ENCODE data around the gene UBR1.

The UBR1 gene

DNA sequence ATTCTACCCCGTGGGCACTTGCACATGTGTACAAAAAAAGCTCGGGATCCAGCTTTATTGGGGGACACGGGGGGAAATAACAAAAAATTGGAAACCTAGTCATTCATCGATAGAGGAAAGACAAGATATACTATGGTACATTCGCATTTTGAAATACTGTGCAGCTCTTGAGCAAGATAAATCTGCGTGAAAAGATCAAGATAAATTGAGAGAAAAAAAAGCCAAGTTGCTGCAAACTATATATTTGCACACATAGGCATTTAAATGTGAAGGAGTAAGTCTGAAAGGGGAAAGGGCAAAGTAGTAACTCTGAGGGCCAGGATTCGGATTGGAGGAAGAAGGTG lies 620 bp upstream of the UBR1 start:
- DNase-seq = no peak

DNA sequence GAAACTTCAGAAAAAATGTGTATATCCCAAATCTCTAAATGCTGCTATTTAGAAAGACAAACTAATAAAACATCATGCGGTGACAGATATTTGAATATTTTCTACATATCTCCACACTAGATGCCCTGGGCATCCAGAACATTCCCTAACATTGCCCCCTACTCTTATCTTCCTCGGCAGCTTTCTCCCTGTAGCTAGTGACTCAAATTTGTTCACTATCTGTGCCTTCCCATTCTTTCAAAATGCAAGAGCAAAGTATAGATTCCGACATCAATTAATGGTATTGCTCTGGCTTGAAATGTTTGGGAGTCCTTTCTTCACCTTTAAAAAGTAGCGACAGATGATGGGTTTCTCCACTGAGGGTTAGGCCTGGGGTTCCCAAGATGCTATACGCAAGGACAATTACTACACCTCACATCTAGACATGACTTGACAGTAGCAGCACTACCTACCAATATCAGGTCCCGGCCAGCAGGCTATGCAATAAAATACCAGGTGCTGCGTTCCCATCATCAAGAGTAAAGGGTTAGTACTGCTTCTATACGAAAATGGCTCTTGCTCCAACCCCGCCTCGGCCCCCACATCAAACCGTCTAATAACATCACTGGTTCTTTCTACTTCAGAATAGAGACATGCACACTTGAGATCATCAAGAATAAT lies 631 bp downstream of the UBR1 start:
- peak; percentile 1 to 8 for DNase-seq

DNA sequence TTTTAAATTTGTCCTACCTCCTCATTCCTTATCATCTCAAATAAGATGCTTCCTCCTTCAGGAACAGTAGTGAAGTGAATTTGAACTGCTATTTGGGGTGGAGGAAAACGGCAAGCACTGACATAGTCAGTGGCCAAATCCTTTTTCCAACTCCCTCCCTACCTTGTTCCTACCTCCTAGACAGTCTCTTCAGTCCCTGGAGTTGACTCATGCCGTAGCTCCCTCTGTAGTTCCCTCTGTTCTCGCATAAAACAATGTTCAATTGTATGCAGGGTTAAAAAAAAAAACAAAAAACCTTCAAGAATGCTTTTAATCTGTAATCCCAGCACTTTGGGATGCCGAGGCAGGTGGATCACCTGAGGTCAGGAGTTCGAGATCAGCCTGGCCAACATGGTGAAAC lies 1.4 kb downstream of the UBR1 start:
- no peak for DNase-seq

DNA sequence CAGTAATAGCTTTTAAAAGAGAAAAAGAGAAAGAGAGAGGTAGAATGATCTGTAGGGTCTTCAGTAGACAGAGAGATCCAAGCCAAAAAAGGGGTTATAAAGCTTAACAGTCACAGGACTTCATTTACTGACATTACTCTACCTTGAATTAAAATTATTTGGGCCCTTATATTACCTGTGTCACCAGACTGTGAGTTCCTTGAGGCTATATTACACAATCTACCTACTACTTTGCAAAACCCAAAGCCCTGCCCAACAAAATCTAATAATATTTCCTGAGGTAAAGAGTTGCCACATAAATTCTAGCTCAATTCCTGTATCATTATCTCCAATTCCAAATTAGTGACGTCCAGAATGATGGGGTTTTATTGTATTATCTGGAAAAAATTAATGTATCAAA lies 1.9 kb downstream of the UBR1 start:
- DNase-seq = no peak

DNA sequence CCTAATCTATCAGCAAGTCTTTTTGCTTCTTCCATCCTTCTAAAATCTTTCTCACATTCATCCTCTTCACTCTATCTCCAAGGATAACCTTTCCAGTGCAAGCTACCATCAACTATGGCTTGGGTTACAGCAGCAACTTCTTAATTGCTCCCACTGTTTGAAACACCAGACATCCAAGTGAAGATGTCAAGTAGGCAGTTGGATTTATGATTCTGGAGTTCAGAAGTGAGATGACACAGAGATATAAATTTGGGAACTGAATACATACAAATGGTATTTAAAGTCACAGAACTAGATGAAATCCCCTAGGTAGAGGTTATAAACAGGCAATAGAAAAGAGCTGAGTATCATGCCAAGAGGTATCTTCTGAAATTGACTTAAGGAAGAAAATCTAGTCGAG lies 3.7 kb downstream of the UBR1 start:
- no peak for DNase-seq

DNA sequence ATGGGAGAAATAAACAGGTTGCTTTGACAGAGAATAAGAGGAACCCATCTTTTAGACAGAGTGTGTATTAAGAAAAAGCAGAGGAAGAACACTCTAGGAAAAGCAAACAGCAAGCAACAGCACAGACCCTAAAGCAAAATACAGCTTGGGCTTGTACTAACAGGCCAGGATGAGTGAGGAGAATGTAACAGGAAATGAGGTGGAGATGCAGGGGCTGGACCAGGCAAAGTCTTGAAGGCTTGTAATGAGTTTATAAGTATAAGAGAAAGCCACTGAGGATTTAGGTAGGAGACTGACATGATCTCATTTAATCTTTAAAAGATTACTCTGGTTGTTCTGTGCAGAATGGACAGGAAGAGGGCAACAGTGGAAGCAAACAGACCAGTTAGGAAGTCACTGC lies 4.9 kb downstream of the UBR1 start:
- no peak for DNase-seq

- no peak for DNase-seq
Observed at GRCh38 chr15:43099105-43099845, 6.6 kb downstream of the UBR1 start.

- DNase-seq = no peak
Observed at GRCh38 chr15:43096411-43096810, 9.4 kb downstream of the UBR1 start.

GRCh38 chr15:43095708-43096347 lies 10.0 kb downstream of the UBR1 start:
- no peak for DNase-seq

- no peak for DNase-seq
Observed at GRCh38 chr15:43095243-43095642, 10.6 kb downstream of the UBR1 start.

DNA sequence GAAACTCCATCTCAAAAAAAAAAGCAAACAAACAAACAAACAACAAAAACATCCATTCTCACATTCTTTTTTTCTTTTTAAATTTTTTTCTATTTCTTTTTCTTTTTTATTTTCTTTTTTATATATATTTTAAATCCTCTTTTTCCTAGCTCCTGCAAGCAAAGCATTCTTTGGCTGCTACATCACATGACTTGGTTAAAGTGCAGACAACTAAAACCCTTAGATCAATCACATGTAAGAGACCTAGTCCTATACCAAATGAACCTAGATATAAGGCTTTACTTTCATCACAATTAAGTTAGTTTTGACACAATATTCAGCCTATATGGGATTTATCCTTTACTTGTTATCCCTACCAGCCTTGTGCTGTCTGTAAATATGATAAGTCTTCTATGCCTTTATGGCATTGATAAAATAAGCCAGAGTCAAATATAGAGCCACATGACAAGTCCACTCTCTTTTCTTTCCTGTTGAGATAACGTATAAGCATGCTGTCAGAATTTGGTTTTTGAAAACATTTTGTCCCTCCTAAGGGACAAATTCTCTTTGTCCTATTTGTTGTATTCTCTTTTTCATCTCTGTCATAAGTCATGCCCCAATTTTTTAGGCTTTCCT lies 11.3 kb downstream of the UBR1 start:
- DNase-seq = no peak

DNA sequence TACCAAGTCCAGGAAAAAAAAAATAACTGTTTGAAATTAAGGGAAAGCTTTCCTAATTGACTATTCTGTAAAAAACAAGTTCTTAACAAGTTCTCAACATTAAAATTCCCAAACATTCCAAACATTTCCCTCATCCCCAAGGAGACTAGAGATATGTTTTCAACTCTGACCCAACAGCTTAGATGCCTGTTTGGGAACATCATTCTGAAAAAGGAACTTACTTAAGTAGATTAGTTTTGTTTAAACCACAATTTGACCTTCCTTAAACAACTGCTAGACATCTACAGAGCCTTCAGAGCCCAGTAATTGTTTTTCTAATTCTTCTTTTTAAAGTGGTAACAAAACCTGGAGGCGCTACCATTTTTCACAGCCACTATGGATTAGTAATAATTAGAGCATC lies 12.8 kb downstream of the UBR1 start:
- no peak for DNase-seq

- DNase-seq = no peak
Observed at GRCh38 chr15:43091859-43092258, 14.0 kb downstream of the UBR1 start.

GRCh38 chr15:43086551-43086950 lies 19.3 kb downstream of the UBR1 start:
- DNase-seq = no peak

DNA sequence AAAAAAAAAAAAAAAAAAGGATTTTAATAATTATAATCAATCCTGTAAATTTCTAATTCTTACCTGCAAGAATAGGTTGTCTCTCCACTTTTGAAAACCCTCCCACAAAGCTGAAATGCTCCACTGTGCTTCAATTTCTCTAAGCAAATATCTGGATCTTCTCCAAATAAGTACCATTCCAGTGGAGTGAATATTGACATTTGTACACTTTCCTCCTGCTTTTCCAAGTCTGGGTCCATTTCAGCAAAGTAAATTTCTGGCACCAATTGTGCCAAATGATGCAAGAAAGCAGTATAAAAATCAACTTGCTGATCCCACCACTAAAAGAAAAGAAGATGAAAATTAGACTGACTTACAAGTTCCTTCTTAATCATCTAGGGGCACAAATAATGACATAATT lies 19.9 kb downstream of the UBR1 start:
- DNase-seq = no peak

GRCh38 chr15:43082509-43082908 lies 23.3 kb downstream of the UBR1 start:
- no peak for DNase-seq

DNA sequence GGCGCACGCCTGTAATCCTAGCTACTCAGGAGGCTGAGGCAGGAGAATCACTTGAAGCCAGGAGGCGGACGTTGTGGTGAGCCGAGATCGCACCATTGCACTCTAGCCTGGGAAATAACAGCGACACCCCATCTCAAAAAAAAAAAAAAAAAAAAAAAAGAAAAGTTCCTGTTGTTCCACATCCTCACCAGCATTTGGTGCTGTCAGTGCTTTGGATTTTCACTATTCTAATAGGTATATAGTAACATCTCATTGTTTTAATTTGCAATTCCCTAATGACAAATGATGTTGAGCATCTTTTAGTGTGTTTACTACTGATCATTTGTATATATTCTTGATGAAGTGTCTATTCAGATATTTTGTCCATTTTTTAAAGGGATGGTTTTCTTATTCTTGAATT lies 24.6 kb downstream of the UBR1 start:
- DNase-seq = no peak

GRCh38 chr15:43071451-43071850 lies 34.4 kb downstream of the UBR1 start:
- no peak for DNase-seq

DNA sequence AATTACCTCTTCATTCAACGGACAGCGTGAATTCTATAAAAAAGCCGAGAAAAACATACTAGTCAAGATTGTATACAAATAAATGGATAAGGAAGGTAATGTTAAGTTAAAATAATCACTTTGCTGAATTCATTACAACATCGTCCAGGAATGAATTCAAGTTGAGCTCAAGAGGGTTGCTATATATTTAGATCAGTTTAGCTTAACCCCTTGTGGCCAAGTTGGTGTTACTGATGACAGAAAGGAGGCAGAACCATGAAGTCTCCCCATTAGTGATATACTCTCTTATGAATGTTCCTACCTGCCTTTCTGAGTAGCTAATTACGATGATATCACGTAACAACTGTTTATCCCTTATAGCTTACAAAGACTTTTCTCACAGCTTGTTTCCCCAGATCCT lies 34.9 kb downstream of the UBR1 start:
- no peak for DNase-seq

DNA sequence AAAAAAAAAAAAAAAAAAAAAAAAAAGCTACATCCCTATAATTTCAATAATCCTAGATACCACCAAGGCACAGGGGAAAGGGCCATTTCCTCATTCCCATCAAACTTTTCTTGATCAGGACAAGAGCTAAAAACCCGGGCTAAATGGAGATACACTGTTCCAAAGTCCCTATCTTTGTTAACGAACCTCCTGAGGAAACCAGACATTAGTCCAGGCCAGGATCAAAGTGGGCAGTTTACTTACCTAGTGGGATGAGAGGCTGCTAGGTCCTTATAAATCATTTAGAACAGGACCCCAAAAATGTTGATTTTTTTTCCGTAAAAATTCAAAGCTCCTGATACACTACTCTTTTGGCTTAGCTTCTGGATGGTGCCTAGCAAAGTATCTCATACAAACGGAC lies 35.6 kb downstream of the UBR1 start:
- no peak for DNase-seq

DNA sequence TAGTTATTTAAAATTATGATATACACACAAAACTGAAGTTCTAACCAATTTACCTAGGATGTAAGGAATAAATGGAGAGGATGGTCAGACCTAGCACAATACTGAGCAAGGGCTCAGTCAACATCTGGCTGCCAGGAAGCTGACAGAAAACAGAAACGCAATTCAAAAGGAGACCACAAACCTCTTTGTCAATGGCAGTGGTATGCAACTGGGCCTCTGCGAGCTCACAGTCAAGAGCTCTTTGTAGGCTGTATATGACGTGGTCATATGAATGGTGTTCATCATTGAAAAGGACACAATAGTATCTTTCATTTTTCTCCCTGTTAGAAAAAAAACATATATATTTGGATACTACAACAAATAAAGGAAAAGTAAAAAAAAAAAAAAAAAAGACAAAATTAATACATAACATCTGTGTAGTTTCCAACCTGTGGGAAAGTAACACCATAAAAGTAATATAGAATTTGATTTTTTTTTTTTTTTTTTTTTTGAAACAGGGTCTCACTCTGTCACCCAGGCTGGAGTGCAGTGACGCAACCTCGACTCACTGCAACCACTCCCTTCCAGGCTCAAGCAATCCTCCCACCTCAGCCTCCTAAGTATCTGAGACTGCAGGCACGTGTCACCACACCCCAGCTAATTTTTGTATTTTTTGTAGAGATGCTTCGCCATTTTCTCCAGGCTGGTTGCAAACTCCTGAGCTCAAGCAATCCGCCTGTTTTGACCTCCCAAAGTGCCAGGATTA lies 37.9 kb downstream of the UBR1 start:
- DNase-seq = no peak

GRCh38 chr15:43056696-43057095 lies 49.1 kb downstream of the UBR1 start:
- DNase-seq = no peak

- DNase-seq = no peak
Observed at GRCh38 chr15:43052860-43053259, 53.0 kb downstream of the UBR1 start.

All from stimulated activated CD4-positive, alpha-beta T cell treated with anti-CD3 and anti-CD28 coated beads, Interleukin-2, amount 100 ng/mL, for 48 hours (primary cell).